ENCODE data around the gene CDK16. TPM values are rescaled to one million over a fixed set of nuclear protein-coding genes. Genes with fewer than 3 reads are reported as not detected.
A peak's percentile ranks its signal among the peaks of the same experiment; 100 is the strongest.

The CDK16 gene
- polyA plus RNA-seq, 1 of the 3 experiments (the other 2 are of a cell fraction), result 116 TPM

DNA sequence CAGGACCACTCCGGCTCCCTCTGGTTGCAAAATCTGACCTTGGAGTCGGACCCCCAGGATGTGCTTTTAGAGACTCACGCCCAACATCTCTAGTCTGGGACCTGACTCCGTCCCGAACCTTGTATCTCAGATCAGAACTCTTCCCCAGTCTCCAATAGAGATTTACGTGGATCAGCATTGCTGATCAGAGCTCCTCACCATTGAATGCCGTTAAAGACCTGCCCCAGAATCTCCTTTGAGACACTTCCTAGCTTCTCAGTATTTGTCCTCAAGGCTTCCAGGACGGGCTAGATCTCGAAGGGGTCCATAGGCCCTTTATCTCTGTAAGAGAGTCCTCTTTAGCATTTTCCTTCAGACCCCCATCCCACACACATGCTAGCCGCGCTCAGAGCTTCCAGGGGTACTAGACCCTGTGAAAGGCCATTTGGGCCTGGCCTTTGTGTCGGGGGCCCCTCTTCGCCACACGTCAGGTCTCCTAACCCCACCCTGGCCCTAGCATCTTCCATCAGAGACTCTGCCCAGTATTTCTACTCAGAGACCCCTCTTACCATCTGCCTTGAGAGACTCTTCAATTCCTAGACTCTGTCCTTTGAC lies 24.2 kb upstream of the CDK16 start:
- Histone ChIP-seq H3K4me2 (peak overlapping the region; percentile 86), H4K20me1 (ENCODE audit: insufficient read depth) (peaks cover 48% of the 10 kb centered on the region), H3K4me3 (ENCODE audit: low read depth in 2 of 2, low read length in 1 of 2) (peak overlapping the region; percentile 83 to 96), H3K27me3 (ENCODE audit: insufficient read depth) (no peaks in the 10 kb centered on the region), H3K27ac (ENCODE audit: low read depth in 2 of 2, low read length in 1 of 2) (peak overlapping the region; percentile 89 to 93), H3K36me3 (replicated peaks in 1 of 2; ENCODE audit: control insufficient read depth in 1 of 2, insufficient read depth in 2 of 2, low read length in 1 of 2) (peaks cover 32 to 34% of the 10 kb centered on the region in 2 experiments), H3K79me2 (ENCODE audit: insufficient read depth) (peaks cover 64% of the 10 kb centered on the region), H3K9ac (peak overlapping the region; percentile 95), H3F3A (replicated peaks; ENCODE audit: insufficient read depth) (no peaks in the 10 kb centered on the region), H3K9me3 (no peaks in the 10 kb centered on the region), H3K4me1 (ENCODE audit: control insufficient read depth in 1 of 2, insufficient read depth in 2 of 2, low read depth in 1 of 2, low read length in 1 of 2) (peaks cover 16 to 36% of the 10 kb centered on the region in 2 experiments), H3K9me2 (no peaks in the 10 kb centered on the region), H2AFZ (ENCODE audit: low read depth) (peak overlapping the region; percentile 70)
- no peak for TF ChIP-seq TEAD4 (IDR thresholded peaks at IDR 0.05; ENCODE audit: borderline replicate concordance, insufficient read depth)
- TF ChIP-seq, protein P1, sequence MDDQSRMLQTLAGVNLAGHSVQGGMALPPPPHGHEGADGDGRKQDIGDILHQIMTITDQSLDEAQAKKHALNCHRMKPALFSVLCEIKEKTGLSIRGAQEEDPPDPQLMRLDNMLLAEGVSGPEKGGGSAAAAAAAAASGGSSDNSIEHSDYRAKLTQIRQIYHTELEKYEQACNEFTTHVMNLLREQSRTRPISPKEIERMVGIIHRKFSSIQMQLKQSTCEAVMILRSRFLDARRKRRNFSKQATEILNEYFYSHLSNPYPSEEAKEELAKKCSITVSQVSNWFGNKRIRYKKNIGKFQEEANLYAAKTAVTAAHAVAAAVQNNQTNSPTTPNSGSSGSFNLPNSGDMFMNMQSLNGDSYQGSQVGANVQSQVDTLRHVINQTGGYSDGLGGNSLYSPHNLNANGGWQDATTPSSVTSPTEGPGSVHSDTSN (IDR thresholded peaks at IDR 0.05), result no peak
- TF ChIP-seq, protein P2, sequence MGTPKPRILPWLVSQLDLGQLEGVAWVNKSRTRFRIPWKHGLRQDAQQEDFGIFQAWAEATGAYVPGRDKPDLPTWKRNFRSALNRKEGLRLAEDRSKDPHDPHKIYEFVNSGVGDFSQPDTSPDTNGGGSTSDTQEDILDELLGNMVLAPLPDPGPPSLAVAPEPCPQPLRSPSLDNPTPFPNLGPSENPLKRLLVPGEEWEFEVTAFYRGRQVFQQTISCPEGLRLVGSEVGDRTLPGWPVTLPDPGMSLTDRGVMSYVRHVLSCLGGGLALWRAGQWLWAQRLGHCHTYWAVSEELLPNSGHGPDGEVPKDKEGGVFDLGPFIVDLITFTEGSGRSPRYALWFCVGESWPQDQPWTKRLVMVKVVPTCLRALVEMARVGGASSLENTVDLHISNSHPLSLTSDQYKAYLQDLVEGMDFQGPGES (IDR thresholded peaks at IDR 0.05; ENCODE audit: low read depth, low read length), result no peak
- no peak for TF ChIP-seq NFIC (IDR thresholded peaks at IDR 0.05; ENCODE audit: borderline replicate concordance)
- TF ChIP-seq SMC3 (IDR thresholded peaks at IDR 0.05; ENCODE audit: low read depth, low read length), result no peak
- no peak for TF ChIP-seq CHD2 (IDR thresholded peaks at IDR 0.05; ENCODE audit: low read length, partially characterized antibody)
- TF ChIP-seq, protein P3, sequence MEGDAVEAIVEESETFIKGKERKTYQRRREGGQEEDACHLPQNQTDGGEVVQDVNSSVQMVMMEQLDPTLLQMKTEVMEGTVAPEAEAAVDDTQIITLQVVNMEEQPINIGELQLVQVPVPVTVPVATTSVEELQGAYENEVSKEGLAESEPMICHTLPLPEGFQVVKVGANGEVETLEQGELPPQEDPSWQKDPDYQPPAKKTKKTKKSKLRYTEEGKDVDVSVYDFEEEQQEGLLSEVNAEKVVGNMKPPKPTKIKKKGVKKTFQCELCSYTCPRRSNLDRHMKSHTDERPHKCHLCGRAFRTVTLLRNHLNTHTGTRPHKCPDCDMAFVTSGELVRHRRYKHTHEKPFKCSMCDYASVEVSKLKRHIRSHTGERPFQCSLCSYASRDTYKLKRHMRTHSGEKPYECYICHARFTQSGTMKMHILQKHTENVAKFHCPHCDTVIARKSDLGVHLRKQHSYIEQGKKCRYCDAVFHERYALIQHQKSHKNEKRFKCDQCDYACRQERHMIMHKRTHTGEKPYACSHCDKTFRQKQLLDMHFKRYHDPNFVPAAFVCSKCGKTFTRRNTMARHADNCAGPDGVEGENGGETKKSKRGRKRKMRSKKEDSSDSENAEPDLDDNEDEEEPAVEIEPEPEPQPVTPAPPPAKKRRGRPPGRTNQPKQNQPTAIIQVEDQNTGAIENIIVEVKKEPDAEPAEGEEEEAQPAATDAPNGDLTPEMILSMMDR (IDR thresholded peaks at IDR 0.05), result no peak
- TF ChIP-seq RXRA (IDR thresholded peaks at IDR 0.05; ENCODE audit: borderline replicate concordance, low read depth), result no peak
- no peak for TF ChIP-seq RFX5 (IDR thresholded peaks at IDR 0.05; ENCODE audit: low read length)
- TF ChIP-seq, protein P4, sequence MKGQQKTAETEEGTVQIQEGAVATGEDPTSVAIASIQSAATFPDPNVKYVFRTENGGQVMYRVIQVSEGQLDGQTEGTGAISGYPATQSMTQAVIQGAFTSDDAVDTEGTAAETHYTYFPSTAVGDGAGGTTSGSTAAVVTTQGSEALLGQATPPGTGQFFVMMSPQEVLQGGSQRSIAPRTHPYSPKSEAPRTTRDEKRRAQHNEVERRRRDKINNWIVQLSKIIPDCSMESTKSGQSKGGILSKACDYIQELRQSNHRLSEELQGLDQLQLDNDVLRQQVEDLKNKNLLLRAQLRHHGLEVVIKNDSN (IDR thresholded peaks at IDR 0.05; ENCODE audit: borderline replicate concordance, low read depth), result no peak
- no peak for TF ChIP-seq GABPA (IDR thresholded peaks at IDR 0.05; ENCODE audit: low read depth)
- TF ChIP-seq, protein P5, sequence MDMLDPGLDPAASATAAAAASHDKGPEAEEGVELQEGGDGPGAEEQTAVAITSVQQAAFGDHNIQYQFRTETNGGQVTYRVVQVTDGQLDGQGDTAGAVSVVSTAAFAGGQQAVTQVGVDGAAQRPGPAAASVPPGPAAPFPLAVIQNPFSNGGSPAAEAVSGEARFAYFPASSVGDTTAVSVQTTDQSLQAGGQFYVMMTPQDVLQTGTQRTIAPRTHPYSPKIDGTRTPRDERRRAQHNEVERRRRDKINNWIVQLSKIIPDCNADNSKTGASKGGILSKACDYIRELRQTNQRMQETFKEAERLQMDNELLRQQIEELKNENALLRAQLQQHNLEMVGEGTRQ (IDR thresholded peaks at IDR 0.05; ENCODE audit: borderline replicate concordance, low read depth, low read length), result no peak
- TF ChIP-seq ELF1 (IDR thresholded peaks at IDR 0.05), result no peak
- no peak for TF ChIP-seq EP300 (IDR thresholded peaks at IDR 0.05; ENCODE audit: borderline replicate concordance in 1 of 2, low read depth in 1 of 2, low read length in 1 of 2)
- TF ChIP-seq SIN3A (IDR thresholded peaks at IDR 0.05; ENCODE audit: borderline replicate concordance, low read depth, low read length), result no peak
- ChIA-PET POLR2A (no interaction called here), CTCF (interaction anchor here (1.0 to 3.5 kb wide), 5 partner anchors 16 to 833 kb away, joined by 3 to 26 read pairs (median 3); partner anchors contain the start of gene RBM10)
- 23% methylated on average over 9 of the region's 14 CpGs for WGBS (ENCODE audit: low lambda C conversion rate)
- no peak for DNase-seq

Data from SK-N-SH (cell line).